HepG2 (cell line): ENCODE data around the gene SRGAP3. TPM values are rescaled to one million over a fixed set of nuclear protein-coding genes. Genes with fewer than 3 reads are reported as not detected.

Experiments used
- ATAC-seq: fragments of 200-7000 bp; cut with Tn5 transposase; 3 replicates; pipeline ENCODE4 v1.9.1; 2020; ENCODE audit warnings: mild to moderate bottlenecking, moderate library complexity
- BruUV-seq: library from RNA; stranded (reverse); fragments of 400-500 nt; replicated peaks from 2 replicates; lab custom pipeline; 2021; lab: Mats Ljungman, UMichigan
- CTCF ChIA-PET: fragments of 300-600 bp; formaldehyde crosslinking; extraction: SDS; loops from one replicate; lab custom pipeline; 2021; ENCODE audit warnings: low total read pairs, inconsistent platforms, low intra/inter-chr PET ratio; lab: Yijun Ruan, JAX
- POLR2A ChIA-PET: fragments of 350-600 bp; sonication (Branson Sonifier 250); formaldehyde crosslinking; loops from one replicate; lab custom pipeline; 2020; ENCODE audit warnings: antibody characterized with exemption, inconsistent platforms; lab: Yijun Ruan, JAX
- DNase-seq: peaks from one replicate; pipeline ENCODE4 v3.0.0-alpha.2; 2015; ENCODE audit warnings: low spot score
- FAIRE-seq: peaks from 3 replicates; lab custom pipeline; 2011; peaks lifted over from hg19 to GRCh38; lab: Jason Lieb, UNC
- H2AFZ ChIP-seq: one replicate; pipeline ENCODE4 v1.6.1; 2011; ENCODE audit warnings: low read length, inconsistent platforms
- H3K27ac ChIP-seq: fragments of 300-600 bp; 3 replicates; pipeline ENCODE4 v1.8.0; 2011; ENCODE audit warnings: mixed run types, mild to moderate bottlenecking, mixed read lengths, low read length, inconsistent platforms; ENCODE audit not compliant: insufficient read depth; ENCODE audit errors: extremely low read length
- H3K27me3 ChIP-seq, 2 experiments: fragments of 200-600 bp in 1 of 2; 2 replicates in 1 of 2; 3 replicates in 1 of 2; pipeline versions ENCODE4 v1.6.0 to v1.8.0; 2011; ENCODE audit warnings: low read length in 2 of 2, mild to moderate bottlenecking in 2 of 2, moderate library complexity in 2 of 2, inconsistent platforms in 1 of 2; ENCODE audit not compliant: insufficient read depth in 2 of 2, control insufficient read depth in 1 of 2
- H3K36me3 ChIP-seq, 2 experiments: fragments of 200-600 bp in 1 of 2; replicated peaks in 1 of 2; 2 replicates in 1 of 2; 3 replicates in 1 of 2; pipeline versions ENCODE4 v1.5.1 to v1.8.0; 2011; ENCODE audit warnings: low read length in 2 of 2, inconsistent platforms in 1 of 2; ENCODE audit not compliant: insufficient read depth in 2 of 2, control insufficient read depth in 1 of 2
- H3K4me1 ChIP-seq: 2 replicates; pipeline ENCODE4 v1.5.1; 2012; ENCODE audit warnings: low read length, inconsistent platforms; ENCODE audit not compliant: insufficient read depth
- H3K4me2 ChIP-seq: 2 replicates; pipeline ENCODE4 v1.6.0; 2011; ENCODE audit warnings: low read depth, low read length, inconsistent platforms
- H3K4me3 ChIP-seq, 3 experiments: fragments of 200-600 bp in 1 of 3; sonication (generic), shearing (Covaris generic) in 1 of 3; replicated peaks in 1 of 3; 2 replicates each; pipeline ENCODE4 v1.5.1; 2011 to 2016; ENCODE audit warnings: low read length in 3 of 3, inconsistent platforms in 2 of 3, low read depth in 2 of 3, mild to moderate bottlenecking in 2 of 3, control low read depth in 1 of 3, mixed read lengths in 1 of 3; ENCODE audit not compliant: insufficient read depth in 1 of 3
- H3K79me2 ChIP-seq: one replicate; pipeline ENCODE4 v1.6.1; 2011; ENCODE audit warnings: low read length, inconsistent platforms; ENCODE audit not compliant: insufficient read depth
- H3K9ac ChIP-seq: 2 replicates; pipeline ENCODE4 v1.6.0; 2011; ENCODE audit warnings: mild to moderate bottlenecking, low read depth, low read length, inconsistent platforms; ENCODE audit not compliant: insufficient read depth
- H3K9me3 ChIP-seq: 2 replicates; pipeline ENCODE4 v1.5.1; 2012; ENCODE audit warnings: mild to moderate bottlenecking, low read length
- H4K20me1 ChIP-seq: 2 replicates; pipeline ENCODE4 v1.6.0; 2011; ENCODE audit warnings: inconsistent platforms, mild to moderate bottlenecking, low read length, moderate library complexity; ENCODE audit not compliant: insufficient read depth
- AHDC1 ChIP-seq: sonication (generic); formaldehyde crosslinking; IDR thresholded peaks from 2 replicates; pipeline ENCODE4 v1.5.1; 2020; ENCODE audit warnings: mild to moderate bottlenecking, missing genetic modification reagents, borderline replicate concordance
- ARID2 ChIP-seq: sonication (generic); formaldehyde crosslinking; IDR thresholded peaks from 2 replicates; pipeline ENCODE4 v1.8.1; 2022; ENCODE audit warnings: mild to moderate bottlenecking, missing genetic modification reagents, borderline replicate concordance
- NFE2L1 ChIP-seq: sonication (generic); formaldehyde crosslinking; IDR thresholded peaks from 2 replicates; pipeline ENCODE4 v1.4.0; 2020; ENCODE audit warnings: missing genetic modification reagents, mild to moderate bottlenecking, borderline replicate concordance
- PRMT3 ChIP-seq: sonication (generic); formaldehyde crosslinking; IDR thresholded peaks from 2 replicates; pipeline ENCODE4 v1.8.1; 2022; ENCODE audit warnings: low read depth, mild to moderate bottlenecking, moderate library complexity, missing genetic modification reagents, borderline replicate concordance
- THAP8 ChIP-seq: sonication (generic); formaldehyde crosslinking; IDR thresholded peaks from 2 replicates; pipeline ENCODE4 v1.5.1; 2020; ENCODE audit warnings: missing genetic modification reagents, mild to moderate bottlenecking, borderline replicate concordance
- TOPORS ChIP-seq: sonication (generic); formaldehyde crosslinking; IDR thresholded peaks from 2 replicates; pipeline ENCODE4 v1.8.0; 2023; ENCODE audit warnings: mild to moderate bottlenecking, missing genetic modification reagents
- ZNF775 ChIP-seq: sonication (generic); formaldehyde crosslinking; IDR thresholded peaks from 2 replicates; pipeline ENCODE4 v1.4.0; 2020; ENCODE audit warnings: missing genetic modification reagents, mild to moderate bottlenecking, moderate library complexity, borderline replicate concordance
- WGBS: methylation state at CpG from one replicate; pipeline ENCODE4 v1.1.6; 2017; ENCODE audit warnings: low lambda C conversion rate; 5-methylcytosine and 5-hydroxymethylcytosine counted together
- in situ Hi-C: cut with HindIII; loops from 2 replicates; pipeline ENCODE4 v1.10.0; 2017; ENCODE audit warnings: low pct_unique_long_range_greater_than_20kb; ENCODE audit not compliant: extremely low pct_ligation_motif_present
- intact Hi-C: fragments of 100-400 bp; cut with micrococcal nuclease; formaldehyde crosslinking; loops from one replicate; pipeline ENCODE4 v1.10.0; 2022; ENCODE audit not compliant: unreplicated experiment
- polyA plus RNA-seq, 8 experiments: library from polyadenylated mRNA; depleted of rRNA in 3 of 8; stranded (reverse) in 7 of 8; unstranded in 1 of 8; fragments of >200 nt; fragmentation: Illumina TruSeq in 4 of 8; extraction: Trizol in 4 of 8; gene quantifications; 2 replicates each; pipeline versions ENCODE4 v1.2.1 to v1.2.3, GENCODE V29; 2011 to 2016; ENCODE audit warnings: low read depth in 4 of 8, missing spikeins in 1 of 8, mixed read lengths in 1 of 8; ENCODE audit not compliant: insufficient read depth in 1 of 8
- total RNA-seq, 5 experiments: library from RNA; depleted of rRNA; stranded (reverse); fragments of >200 nt; fragmentation: Illumina TruSeq; extraction: Trizol; gene quantifications; 2 replicates each; pipeline ENCODE4 v1.2.3, GENCODE V29; 2016; ENCODE audit warnings: low read depth in 1 of 5

The SRGAP3 gene
- total and polyA plus RNA-seq, 2 of the 13 experiments (the other 11 are each of a cell fraction or from before 2014, with no cell fraction given): 1.2 to 1.4 TPM

- ATAC-seq (no peak), FAIRE-seq (no peak), DNase-seq (no peak)
- Histone ChIP-seq H2AFZ (no peak overlapping the region), H4K20me1 (no peaks in the 10 kb centered on the region), H3K4me1 (no peaks in the 10 kb centered on the region), H3K27ac (no peak overlapping the region), H3K79me2 (no peaks in the 10 kb centered on the region), H3K4me2 (no peak overlapping the region), H3K9ac (no peak overlapping the region), H3K27me3 (no peaks in the 10 kb centered on the region; a peak in 1 of 5 replicates), H3K9me3 (no peaks in the 10 kb centered on the region), H3K4me3 (no peak overlapping the region), H3K36me3 (no peaks in the 10 kb centered on the region)
- intact Hi-C loops (no loop called here), in situ Hi-C loops (no loop called here)
- no TSS peak for BruUV-seq
- ChIA-PET POLR2A (no interaction called here), CTCF (no interaction called here)
- 2% methylated on average over 4 of the region's 4 CpGs for WGBS
- TF ChIP-seq NFE2L1 (CRISPR knock-in tag) (no peak), PRMT3 (CRISPR knock-in tag) (no peak), ARID2 (CRISPR knock-in tag) (no peak), ZNF775 (no peak), TOPORS (CRISPR knock-in tag) (no peak), THAP8 (CRISPR knock-in tag) (no peak), AHDC1 (CRISPR knock-in tag) (no peak)
Observed at GRCh38 chr3:9035473-9035872, 214.0 kb downstream of the SRGAP3 start.
